GM23338 (cell line): Measurements from ENCODE around the gene SEC24A. TPM values are rescaled to one million over a fixed set of nuclear protein-coding genes. Genes with fewer than 3 reads are reported as not detected.

ENCODE experiments used
- CREB1 ChIP-seq: fragments of 250-450 bp; sonication (Bioruptor Pico); IDR thresholded peaks from 2 replicates; pipeline ENCODE4 v1.5.0; 2020; ENCODE audit warnings: low read depth, mild to moderate bottlenecking, moderate library complexity
- EZH2phosphoT487 ChIP-seq: fragments of 200-600 bp; sonication (generic); IDR thresholded peaks from one replicate; pipeline ENCODE4 v1.8.1; 2018; ENCODE audit warnings: antibody characterized with exemption; ENCODE audit not compliant: unreplicated experiment
- ZNF114 ChIP-seq: fragments of 250-450 bp; sonication (Bioruptor Pico); IDR thresholded peaks from 2 replicates; pipeline ENCODE4 v1.5.0; 2020; ENCODE audit warnings: mild to moderate bottlenecking, moderate library complexity
- ZNF331 ChIP-seq: fragments of 250-450 bp; sonication (Bioruptor Pico); IDR thresholded peaks from 2 replicates; pipeline ENCODE4 v1.5.0; 2020; ENCODE audit warnings: low read depth, mild to moderate bottlenecking, moderate library complexity
- polyA plus RNA-seq: library from polyadenylated mRNA; unstranded; fragments of >200 nt; fragmentation: Nextera tagmentation; extraction: Ambion mirVana; gene quantifications from 2 replicates; pipeline ENCODE4 v1.2.1, GENCODE V29; 2016
- small RNA-seq: library from RNA; depleted of rRNA; stranded (forward); fragments of <200 nt; gene quantifications from one replicate; pipeline ENCODE3, GENCODE V24; 2014; ENCODE audit warnings: low replicate concordance
- total RNA-seq: library from RNA; depleted of rRNA; stranded (reverse); fragments of >200 nt; shearing (Covaris generic); gene quantifications from 2 replicates; pipeline ENCODE4 v1.2.3, GENCODE V29; 2014; rRNA removed
- TF ChIP-seq, protein P1 (sequence below): IDR thresholded peaks from 2 replicates; pipeline ENCODE4 v1.6.1; 2016; ENCODE audit warnings: antibody characterized with exemption

SEC24A gene
- total and polyA plus RNA-seq, 2 experiments from 2014 or later, result 8.1 to 36.5 TPM

DNA sequence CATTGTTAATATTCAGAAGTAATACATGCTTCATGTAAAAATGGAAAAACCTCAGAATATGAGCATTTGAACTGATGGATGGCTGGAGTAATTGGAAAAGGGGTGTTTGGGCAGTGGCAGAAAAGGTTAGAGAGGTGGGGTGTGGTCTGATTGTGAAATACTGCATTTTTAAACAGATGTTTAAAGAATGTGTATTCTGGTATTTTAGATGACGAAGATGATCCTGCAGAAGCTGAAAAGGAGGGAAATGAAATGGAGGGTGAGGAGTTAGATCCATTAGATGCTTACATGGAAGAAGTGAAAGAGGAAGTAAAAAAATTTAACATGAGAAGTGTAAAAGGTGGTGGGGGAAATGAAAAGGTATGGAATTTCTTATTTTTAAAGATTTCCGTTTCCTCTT, 128.8 kb downstream of the SEC24A start (continued):
- TF ChIP-seq EZH2phosphoT487 (no peak), CREB1 (no peak), ZNF114 (no peak), ZNF331 (CRISPR knock-in tag) (no peak)
- TF ChIP-seq, protein P1, sequence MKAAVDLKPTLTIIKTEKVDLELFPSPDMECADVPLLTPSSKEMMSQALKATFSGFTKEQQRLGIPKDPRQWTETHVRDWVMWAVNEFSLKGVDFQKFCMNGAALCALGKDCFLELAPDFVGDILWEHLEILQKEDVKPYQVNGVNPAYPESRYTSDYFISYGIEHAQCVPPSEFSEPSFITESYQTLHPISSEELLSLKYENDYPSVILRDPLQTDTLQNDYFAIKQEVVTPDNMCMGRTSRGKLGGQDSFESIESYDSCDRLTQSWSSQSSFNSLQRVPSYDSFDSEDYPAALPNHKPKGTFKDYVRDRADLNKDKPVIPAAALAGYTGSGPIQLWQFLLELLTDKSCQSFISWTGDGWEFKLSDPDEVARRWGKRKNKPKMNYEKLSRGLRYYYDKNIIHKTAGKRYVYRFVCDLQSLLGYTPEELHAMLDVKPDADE, result no peak

Small RNA genes lying within 50 kb of the gene (small RNA-seq; reads per million reads assigned to genes)
- gene RNU6-1164P (not detected), gene RNU6-1311P (not detected), gene RNU6-757P (not detected)

Other genes with a start within 250 kb of the SEC24A start
- 51.4 and 53.5 TPM in 2 replicates for gene CDKN2AIPNL, start 236.9 kb upstream of the SEC24A start, total RNA-seq
- gene CDKN2AIPNL, start 236.9 kb upstream of the SEC24A start, polyA plus RNA-seq, result 72.5 and 79.5 TPM in 2 replicates
- 31.9 and 40.8 TPM in 2 replicates for gene JADE2, start 123.1 kb upstream of the SEC24A start, total RNA-seq
- gene JADE2, start 123.1 kb upstream of the SEC24A start, polyA plus RNA-seq, result 15.9 and 16.2 TPM in 2 replicates
- gene SAR1B, start 16.0 kb upstream of the SEC24A start, total RNA-seq, result 11.9 and 30.3 TPM in 2 replicates
- gene SAR1B, start 16.0 kb upstream of the SEC24A start, polyA plus RNA-seq, result 26.1 and 26.8 TPM in 2 replicates
- 34.0 and 34.4 TPM in 2 replicates for gene CAMLG, start 89.8 kb downstream of the SEC24A start, total RNA-seq
- gene CAMLG, start 89.8 kb downstream of the SEC24A start, polyA plus RNA-seq, result 75.0 and 85.6 TPM in 2 replicates
- gene DDX46, start 110.0 kb downstream of the SEC24A start, total RNA-seq, result 69.0 and 85.6 TPM in 2 replicates
- gene DDX46, start 110.0 kb downstream of the SEC24A start, polyA plus RNA-seq, result 78.5 and 91.4 TPM in 2 replicates
- gene C5orf24, start 197.2 kb downstream of the SEC24A start, total RNA-seq, result 19.0 and 21.1 TPM in 2 replicates
- gene C5orf24, start 197.2 kb downstream of the SEC24A start, polyA plus RNA-seq, result 14.2 and 14.6 TPM in 2 replicates
- 24.4 and 30.7 TPM in 2 replicates for gene TXNDC15, start 225.6 kb downstream of the SEC24A start, total RNA-seq
- gene TXNDC15, start 225.6 kb downstream of the SEC24A start, polyA plus RNA-seq, result 26.5 and 28.5 TPM in 2 replicates